Activated T-cell treated with anti-CD3 and anti-CD28 coated beads, Interleukin-2, amount 50 U/mL, for 24 hours (primary cell): Measurements from ENCODE around the gene RDX.

Source experiments
- DNase-seq: peaks from one replicate; pipeline ENCODE4 v3.0.0-alpha.2; 2020
- H3K27ac Mint-ChIP-seq: 2 replicates; pipeline ENCODE4 v1.8.0; 2020; ENCODE audit warnings: mild to moderate bottlenecking, mixed read lengths
- H3K27me3 Mint-ChIP-seq: 2 replicates; pipeline ENCODE4 v1.8.0; 2020; ENCODE audit warnings: mixed read lengths
- H3K36me3 Mint-ChIP-seq: 2 replicates; pipeline ENCODE4 v1.8.0; 2020; ENCODE audit warnings: low read depth, mixed read lengths
- H3K4me1 Mint-ChIP-seq: 2 replicates; pipeline ENCODE4 v1.8.0; 2020; ENCODE audit warnings: low read depth, mixed read lengths
- H3K4me3 Mint-ChIP-seq: 2 replicates; pipeline ENCODE4 v1.8.0; 2020; ENCODE audit warnings: mild to moderate bottlenecking, moderate library complexity, mixed read lengths
- H3K9me3 Mint-ChIP-seq: 2 replicates; pipeline ENCODE4 v1.8.0; 2020; ENCODE audit warnings: mixed read lengths

Gene RDX

DNA sequence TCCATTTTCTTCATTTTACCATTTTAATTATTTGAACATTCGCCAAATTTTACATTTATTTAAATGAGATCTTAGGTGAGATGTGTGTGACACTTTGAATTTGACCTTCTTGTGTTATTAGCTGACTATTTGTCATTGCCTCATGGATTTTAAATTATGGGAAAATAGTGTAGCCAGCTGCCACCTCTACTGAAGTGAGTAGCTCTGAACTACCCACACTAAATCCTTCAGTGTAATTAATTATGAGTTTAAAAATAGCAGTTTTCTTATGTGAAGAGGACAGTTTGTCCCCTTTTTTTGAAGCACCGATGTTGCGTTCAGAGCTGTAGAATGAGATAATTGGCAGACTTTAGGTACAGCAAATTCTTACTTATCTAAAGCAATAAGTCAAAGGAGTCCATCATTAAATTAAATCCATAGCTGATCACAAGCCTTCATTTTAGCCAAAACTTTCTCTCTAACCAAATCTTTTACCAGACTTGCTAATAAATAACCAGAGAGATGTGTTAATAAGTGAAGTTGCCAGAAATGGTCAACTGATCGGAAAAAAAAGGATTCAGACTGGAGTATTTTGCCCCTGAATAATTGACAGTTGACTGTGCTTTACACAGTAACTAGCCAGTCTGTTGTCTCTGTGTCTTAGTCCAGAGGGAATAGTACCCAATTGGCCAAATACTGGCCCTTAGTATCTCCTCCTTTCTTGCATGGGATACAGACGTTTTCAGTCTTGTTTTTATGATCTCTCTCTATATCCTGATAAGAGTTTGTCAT, 128.2 kb downstream of the RDX start:
- Mint-ChIP-seq H3K4me1 (no peaks in the 10 kb centered on the region), H3K9me3 (no peaks in the 10 kb centered on the region), H3K27ac (no peak overlapping the region), H3K4me3 (no peak overlapping the region), H3K27me3 (peaks cover 15% of the 10 kb centered on the region), H3K36me3 (no peaks in the 10 kb centered on the region)
- no peak for DNase-seq

- H3K4me3 Mint-ChIP-seq = no peak overlapping the region
- DNase-seq = no peak
Observed at GRCh38 chr11:110165039-110165925, 131.1 kb downstream of the RDX start.

DNA sequence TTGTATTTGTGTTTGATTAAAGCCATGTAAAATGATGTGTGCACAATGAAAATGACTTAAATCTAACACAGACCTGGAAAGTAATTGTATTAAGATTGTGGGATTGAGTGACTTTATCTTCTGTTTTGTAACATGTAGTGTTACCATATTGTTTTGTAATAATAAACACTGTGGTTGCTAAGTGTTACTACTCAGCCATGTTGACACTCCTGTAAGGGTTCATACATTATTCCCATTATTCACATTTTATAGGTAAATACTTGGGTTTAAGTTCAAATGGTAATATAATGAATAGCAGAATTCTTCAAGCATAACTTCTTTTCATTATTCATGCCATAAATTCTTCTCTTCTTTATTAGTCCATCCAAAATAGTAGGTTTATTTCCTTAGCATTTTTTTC, 134.2 kb downstream of the RDX start:
- Mint-ChIP-seq H3K4me3 (no peak overlapping the region), H3K4me1 (no peaks in the 10 kb centered on the region), H3K36me3 (no peaks in the 10 kb centered on the region), H3K27me3 (peaks cover 3% of the 10 kb centered on the region), H3K9me3 (no peaks in the 10 kb centered on the region), H3K27ac (no peak overlapping the region)
- DNase-seq = no peak

More at GRCh38 chr11:110165039-110165925, 131.1 kb downstream of the RDX start:
- Mint-ChIP-seq H3K27ac (no peak overlapping the region), H3K36me3 (no peaks in the 10 kb centered on the region), H3K27me3 (no peaks in the 10 kb centered on the region), H3K9me3 (no peaks in the 10 kb centered on the region), H3K4me1 (no peaks in the 10 kb centered on the region)

DNA sequence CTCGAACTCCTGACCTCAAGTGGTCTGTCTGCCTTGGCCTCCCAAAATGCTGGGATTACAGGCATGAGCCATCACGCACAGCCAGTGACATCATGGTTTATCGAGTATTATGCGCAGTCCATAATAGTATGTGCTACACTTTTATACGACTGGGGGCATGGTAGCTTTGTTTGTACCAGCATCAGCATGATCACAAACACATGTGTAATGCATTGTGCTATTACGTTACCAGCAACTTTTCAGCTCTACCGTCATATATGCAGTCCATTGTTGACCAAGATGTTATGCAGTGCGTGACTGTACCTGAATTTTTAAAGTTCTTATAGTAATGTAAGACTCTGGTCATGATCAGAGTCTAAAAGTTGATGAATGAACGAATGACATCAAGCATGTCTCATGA, 135.4 kb downstream of the RDX start:
- Mint-ChIP-seq H3K27me3 (peaks cover 3% of the 10 kb centered on the region), H3K4me3 (no peak overlapping the region), H3K9me3 (no peaks in the 10 kb centered on the region), H3K4me1 (no peaks in the 10 kb centered on the region), H3K36me3 (no peaks in the 10 kb centered on the region), H3K27ac (no peak overlapping the region)
- no peak for DNase-seq

DNA sequence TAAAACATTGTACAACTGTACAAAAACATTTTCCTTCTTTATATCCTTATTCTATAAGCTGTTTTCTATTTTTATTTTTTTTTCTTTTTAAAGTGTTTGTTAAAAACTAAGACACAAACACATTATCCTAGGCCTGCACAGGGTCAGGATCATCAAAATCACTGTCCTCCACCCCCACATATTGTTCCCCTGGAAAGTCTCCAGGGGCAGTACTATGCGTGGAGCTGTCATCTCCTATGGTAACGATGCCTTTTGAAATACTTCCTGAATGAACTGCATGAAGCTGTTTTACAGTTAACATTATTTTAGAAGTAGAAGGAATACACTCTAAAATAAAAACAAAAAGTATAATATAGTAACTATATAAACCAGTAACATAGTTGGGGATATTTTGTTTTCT, 136.0 kb downstream of the RDX start:
- peaks cover 3% of the 10 kb centered on the region for H3K27me3 Mint-ChIP-seq
- DNase-seq = no peak
- no peaks in the 10 kb centered on the region for H3K4me1 Mint-ChIP-seq
- no peak overlapping the region for H3K27ac Mint-ChIP-seq
- no peaks in the 10 kb centered on the region for H3K9me3 Mint-ChIP-seq
- no peak overlapping the region for H3K4me3 Mint-ChIP-seq
- H3K36me3 Mint-ChIP-seq = no peaks in the 10 kb centered on the region

GRCh38 chr11:110160016-110160415, 136.4 kb downstream of the RDX start:
- H3K27me3 Mint-ChIP-seq = peaks cover 3% of the 10 kb centered on the region
- H3K4me1 Mint-ChIP-seq = no peaks in the 10 kb centered on the region
- no peaks in the 10 kb centered on the region for H3K9me3 Mint-ChIP-seq
- H3K27ac Mint-ChIP-seq = no peak overlapping the region
- H3K4me3 Mint-ChIP-seq = no peak overlapping the region
- no peak for DNase-seq
- no peaks in the 10 kb centered on the region for H3K36me3 Mint-ChIP-seq

- Mint-ChIP-seq H3K9me3 (no peaks in the 10 kb centered on the region), H3K4me1 (no peaks in the 10 kb centered on the region), H3K36me3 (no peaks in the 10 kb centered on the region), H3K27ac (no peak overlapping the region), H3K27me3 (peaks cover 3% of the 10 kb centered on the region), H3K4me3 (no peak overlapping the region)
- no peak for DNase-seq
Observed at GRCh38 chr11:110159476-110159875, 136.9 kb downstream of the RDX start.

GRCh38 chr11:110158317-110159200, 137.9 kb downstream of the RDX start:
- no peak for DNase-seq
- H3K4me3 Mint-ChIP-seq = no peak overlapping the region
- H3K9me3 Mint-ChIP-seq = no peaks in the 10 kb centered on the region
- H3K27ac Mint-ChIP-seq = no peak overlapping the region
- H3K36me3 Mint-ChIP-seq = no peaks in the 10 kb centered on the region
- no peaks in the 10 kb centered on the region for H3K4me1 Mint-ChIP-seq
- H3K27me3 Mint-ChIP-seq = peaks cover 8% of the 10 kb centered on the region

GRCh38 chr11:110156503-110156902, 139.9 kb downstream of the RDX start:
- DNase-seq = no peak
- no peaks in the 10 kb centered on the region for H3K9me3 Mint-ChIP-seq
- no peak overlapping the region for H3K4me3 Mint-ChIP-seq
- H3K36me3 Mint-ChIP-seq = no peaks in the 10 kb centered on the region
- H3K4me1 Mint-ChIP-seq = no peaks in the 10 kb centered on the region
- H3K27me3 Mint-ChIP-seq = peaks cover 13% of the 10 kb centered on the region
- H3K27ac Mint-ChIP-seq = no peak overlapping the region

GRCh38 chr11:110153474-110153873, 142.9 kb downstream of the RDX start:
- H3K27ac Mint-ChIP-seq = no peak overlapping the region
- peaks cover 10% of the 10 kb centered on the region for H3K27me3 Mint-ChIP-seq
- no peak overlapping the region for H3K4me3 Mint-ChIP-seq
- no peak for DNase-seq
- peaks cover 4% of the 10 kb centered on the region for H3K4me1 Mint-ChIP-seq
- H3K9me3 Mint-ChIP-seq = no peaks in the 10 kb centered on the region
- H3K36me3 Mint-ChIP-seq = no peaks in the 10 kb centered on the region

DNA sequence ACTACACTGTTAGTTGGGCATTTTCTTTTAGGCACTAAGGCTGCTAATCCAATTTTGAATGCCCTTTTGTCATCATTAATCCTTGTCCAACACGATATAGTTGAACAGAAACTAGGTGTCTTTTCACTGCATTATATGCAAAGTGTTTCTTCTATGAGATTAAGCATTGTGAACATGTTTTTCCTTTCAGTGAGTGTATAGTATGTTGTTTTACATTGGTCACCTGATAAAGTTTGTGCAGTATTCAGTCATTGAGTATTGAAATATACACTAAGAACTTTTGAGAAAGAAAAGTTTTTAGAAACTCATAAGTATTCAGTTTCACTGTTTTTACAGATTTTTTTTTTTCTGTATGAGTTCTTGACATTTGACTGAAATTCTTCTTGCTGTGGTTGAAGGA, 144.2 kb downstream of the RDX start:
- Mint-ChIP-seq H3K27ac (no peak overlapping the region), H3K4me1 (peaks cover 5% of the 10 kb centered on the region), H3K9me3 (no peaks in the 10 kb centered on the region), H3K27me3 (peaks cover 10% of the 10 kb centered on the region), H3K36me3 (no peaks in the 10 kb centered on the region), H3K4me3 (no peak overlapping the region)
- no peak for DNase-seq

DNA sequence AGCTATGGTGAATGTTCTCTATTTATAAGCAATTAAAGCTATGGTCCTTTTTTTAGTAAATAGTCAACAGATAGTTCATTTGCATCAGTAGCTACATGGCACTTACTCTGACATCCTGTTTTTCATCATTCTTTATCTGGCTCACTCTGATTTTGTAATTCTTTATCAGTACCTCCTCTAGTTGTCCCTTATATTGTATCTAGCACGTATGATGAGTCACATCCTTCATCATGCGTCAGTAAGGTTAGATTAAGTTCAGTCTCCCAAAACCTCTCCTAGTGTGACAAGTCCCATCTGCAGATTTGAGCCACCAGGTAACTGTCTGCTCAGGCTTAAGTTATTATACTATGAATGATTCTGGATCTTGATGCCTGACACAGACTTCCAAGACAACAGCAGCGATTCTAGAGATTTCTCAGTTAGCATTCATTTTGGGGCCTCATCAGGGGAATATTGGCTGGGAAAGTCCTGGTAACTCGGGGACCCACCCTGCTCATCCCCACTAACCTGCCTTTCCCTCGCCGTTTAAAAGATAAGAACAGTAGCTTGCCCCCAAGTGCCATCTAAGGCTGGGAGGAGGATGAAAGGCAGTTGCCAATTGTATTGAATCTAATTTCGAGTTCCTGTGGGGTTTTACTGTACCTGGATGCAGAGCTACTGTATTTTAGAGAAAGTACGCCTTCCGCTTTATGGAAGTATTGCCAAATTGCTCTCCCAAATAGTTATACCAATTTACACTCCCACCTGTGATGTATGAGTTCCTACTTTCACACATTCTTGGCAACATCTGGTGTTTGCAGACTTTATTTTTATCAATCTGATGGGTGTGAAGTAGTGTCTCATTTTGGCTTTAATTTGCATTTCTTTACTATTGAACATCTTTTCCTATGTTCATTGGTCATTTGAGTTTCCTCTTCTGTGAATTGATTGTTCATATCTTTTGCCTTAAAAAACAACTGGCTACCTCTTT, 147.4 kb downstream of the RDX start:
- Mint-ChIP-seq H3K27me3 (peaks cover 20% of the 10 kb centered on the region), H3K4me3 (no peak overlapping the region), H3K36me3 (no peaks in the 10 kb centered on the region), H3K27ac (no peak overlapping the region), H3K9me3 (no peaks in the 10 kb centered on the region), H3K4me1 (peaks cover 5% of the 10 kb centered on the region)
- no peak for DNase-seq

DNA sequence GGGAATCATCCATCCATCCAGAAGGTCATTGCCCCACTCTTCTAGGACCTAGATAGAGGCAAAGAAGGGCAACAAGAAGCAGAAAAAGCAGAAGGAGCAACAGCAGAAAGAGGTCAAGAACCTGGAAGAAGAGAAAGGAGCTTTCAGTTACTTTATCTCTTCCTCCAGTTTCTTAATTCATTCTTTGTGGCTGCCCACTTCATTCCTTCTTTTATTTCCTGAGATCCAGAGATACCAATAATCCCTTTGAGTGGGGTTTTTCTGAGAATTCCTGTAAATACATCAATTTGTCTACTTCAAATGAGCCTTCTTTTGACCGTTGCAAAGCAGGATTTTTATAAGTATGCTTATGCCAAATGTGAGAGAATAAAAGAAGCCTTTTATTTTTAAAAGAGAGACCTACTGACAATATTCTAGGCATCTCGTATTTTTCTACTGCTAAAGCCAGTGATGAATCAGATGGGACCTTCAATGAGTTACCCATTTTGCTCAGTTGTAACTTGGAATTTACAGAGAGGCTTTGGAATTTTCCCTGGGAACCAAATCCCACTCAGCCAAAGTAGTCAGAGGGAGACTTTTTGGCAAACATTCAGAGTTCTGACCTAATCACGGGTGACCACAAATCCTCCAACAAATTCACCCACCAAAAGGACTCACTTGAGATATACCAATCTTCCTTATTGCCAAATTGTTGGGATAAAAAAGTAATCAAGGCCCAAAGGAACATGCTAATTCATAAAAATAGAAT, 148.3 kb downstream of the RDX start:
- DNase-seq = no peak
- Mint-ChIP-seq H3K27ac (no peak overlapping the region), H3K36me3 (no peaks in the 10 kb centered on the region), H3K27me3 (peaks cover 11% of the 10 kb centered on the region), H3K4me3 (no peak overlapping the region), H3K4me1 (peaks cover 5% of the 10 kb centered on the region), H3K9me3 (no peaks in the 10 kb centered on the region)
